GM10266 (cell line): ENCODE measurements around the gene NPHS1.

Source experiments
- DNase-seq: peaks from one replicate; pipeline ENCODE4 v3.0.0; 2012; ENCODE audit errors: extremely low spot score
- TF ChIP-seq, protein P1 (sequence below): IDR thresholded peaks from 2 replicates; pipeline ENCODE4 v1.5.1; 2012; ENCODE audit warnings: mild to moderate bottlenecking, low read depth; ENCODE audit not compliant: control insufficient read depth, insufficient read depth; ENCODE audit errors: missing control alignments

The NPHS1 gene

DNA sequence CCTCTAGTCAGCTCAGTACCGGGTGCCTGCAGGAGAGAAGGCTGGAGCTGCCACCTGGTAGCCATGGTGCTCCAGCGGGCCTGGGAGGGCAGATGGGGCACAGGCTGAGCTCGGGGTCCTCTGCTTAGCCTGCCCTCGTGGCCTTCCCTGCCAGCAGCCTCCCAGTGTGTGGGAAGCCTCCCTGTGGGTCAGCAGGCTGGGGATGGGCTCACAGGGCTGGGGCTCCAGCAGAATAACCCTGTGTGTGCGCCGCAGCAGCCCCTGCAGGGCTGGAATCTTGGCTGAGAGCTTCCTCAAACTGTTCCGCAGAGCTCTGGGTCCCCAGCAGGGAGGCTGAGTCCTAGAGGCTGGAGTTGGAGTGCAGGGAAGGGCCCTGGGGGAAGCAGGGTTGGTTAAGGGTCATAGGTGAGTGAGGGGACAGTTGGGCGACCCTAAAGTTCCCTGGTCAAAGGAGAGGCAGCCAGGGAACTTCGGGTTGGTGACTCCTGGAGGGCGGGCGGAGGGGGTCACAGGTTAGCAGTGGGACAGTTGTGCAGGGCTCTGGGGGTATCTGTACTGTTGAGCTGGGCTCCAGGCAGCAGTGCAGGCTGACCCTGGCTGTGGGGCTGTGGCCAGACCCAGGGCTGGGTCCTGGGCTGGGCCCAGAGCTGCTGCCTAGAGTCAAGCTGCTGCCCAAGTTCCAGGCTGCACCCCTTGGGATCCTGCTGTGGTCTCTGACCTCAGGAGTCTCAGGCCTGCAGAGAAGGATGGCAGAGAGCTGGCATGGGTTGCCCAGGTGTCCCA lies 62.9 kb downstream of the NPHS1 start:
- TF ChIP-seq, protein P1, sequence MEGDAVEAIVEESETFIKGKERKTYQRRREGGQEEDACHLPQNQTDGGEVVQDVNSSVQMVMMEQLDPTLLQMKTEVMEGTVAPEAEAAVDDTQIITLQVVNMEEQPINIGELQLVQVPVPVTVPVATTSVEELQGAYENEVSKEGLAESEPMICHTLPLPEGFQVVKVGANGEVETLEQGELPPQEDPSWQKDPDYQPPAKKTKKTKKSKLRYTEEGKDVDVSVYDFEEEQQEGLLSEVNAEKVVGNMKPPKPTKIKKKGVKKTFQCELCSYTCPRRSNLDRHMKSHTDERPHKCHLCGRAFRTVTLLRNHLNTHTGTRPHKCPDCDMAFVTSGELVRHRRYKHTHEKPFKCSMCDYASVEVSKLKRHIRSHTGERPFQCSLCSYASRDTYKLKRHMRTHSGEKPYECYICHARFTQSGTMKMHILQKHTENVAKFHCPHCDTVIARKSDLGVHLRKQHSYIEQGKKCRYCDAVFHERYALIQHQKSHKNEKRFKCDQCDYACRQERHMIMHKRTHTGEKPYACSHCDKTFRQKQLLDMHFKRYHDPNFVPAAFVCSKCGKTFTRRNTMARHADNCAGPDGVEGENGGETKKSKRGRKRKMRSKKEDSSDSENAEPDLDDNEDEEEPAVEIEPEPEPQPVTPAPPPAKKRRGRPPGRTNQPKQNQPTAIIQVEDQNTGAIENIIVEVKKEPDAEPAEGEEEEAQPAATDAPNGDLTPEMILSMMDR = no peak
- DNase-seq = no peak

DNA sequence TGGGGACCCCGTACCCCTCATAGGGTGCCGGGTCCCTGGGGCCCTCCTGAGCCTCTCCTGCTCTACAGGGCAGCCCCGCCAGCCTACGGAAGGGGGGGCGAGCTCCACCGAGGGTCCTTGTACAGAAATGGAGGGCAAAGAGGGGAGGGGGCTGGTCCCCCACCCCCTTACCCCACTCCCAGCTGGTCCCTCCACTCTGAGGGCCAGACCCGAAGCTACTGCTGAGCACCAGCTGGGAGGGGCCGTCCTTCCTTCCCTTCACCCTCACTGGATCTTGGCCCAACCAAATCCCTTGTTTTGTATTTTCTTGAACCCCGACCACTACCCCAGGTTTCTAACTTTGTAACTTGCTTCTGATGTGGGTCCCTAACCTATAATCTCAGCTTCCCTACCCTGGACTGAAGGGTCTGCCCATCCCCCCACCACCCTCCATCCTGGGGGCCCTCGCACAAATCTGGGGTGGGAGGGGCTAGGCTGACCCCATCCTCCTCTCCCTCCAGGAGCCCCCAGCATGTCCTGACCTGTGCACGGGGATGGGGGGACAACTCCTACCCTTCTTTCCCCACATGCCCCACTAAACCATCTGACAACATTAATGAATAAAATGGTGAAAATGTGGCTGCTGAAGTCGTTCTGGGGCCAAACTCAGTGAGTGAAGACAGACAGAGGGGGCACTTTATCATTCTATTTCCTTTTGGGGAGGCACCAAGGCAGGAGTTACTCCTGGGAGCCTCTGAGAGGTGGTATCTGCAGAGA lies 63.9 kb downstream of the NPHS1 start:
- TF ChIP-seq, protein P1 = no peak
- DNase-seq = no peak

DNA sequence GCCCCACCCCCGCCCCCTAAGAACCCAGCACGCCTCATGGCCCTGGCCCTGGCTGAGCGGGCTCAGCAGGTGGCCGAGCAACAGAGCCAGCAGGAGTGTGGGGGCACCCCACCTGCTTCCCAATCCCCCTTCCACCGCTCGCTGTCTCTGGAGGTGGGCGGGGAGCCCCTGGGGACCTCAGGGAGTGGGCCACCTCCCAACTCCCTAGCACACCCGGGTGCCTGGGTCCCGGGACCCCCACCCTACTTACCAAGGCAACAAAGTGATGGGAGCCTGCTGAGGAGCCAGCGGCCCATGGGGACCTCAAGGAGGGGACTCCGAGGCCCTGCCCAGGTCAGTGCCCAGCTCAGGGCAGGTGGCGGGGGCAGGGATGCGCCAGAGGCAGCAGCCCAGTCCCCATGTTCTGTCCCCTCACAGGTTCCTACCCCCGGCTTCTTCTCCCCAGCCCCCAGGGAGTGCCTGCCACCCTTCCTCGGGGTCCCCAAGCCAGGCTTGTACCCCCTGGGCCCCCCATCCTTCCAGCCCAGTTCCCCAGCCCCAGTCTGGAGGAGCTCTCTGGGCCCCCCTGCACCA lies 65.0 kb downstream of the NPHS1 start:
- TF ChIP-seq, protein P1 = no peak
- no peak for DNase-seq

DNA sequence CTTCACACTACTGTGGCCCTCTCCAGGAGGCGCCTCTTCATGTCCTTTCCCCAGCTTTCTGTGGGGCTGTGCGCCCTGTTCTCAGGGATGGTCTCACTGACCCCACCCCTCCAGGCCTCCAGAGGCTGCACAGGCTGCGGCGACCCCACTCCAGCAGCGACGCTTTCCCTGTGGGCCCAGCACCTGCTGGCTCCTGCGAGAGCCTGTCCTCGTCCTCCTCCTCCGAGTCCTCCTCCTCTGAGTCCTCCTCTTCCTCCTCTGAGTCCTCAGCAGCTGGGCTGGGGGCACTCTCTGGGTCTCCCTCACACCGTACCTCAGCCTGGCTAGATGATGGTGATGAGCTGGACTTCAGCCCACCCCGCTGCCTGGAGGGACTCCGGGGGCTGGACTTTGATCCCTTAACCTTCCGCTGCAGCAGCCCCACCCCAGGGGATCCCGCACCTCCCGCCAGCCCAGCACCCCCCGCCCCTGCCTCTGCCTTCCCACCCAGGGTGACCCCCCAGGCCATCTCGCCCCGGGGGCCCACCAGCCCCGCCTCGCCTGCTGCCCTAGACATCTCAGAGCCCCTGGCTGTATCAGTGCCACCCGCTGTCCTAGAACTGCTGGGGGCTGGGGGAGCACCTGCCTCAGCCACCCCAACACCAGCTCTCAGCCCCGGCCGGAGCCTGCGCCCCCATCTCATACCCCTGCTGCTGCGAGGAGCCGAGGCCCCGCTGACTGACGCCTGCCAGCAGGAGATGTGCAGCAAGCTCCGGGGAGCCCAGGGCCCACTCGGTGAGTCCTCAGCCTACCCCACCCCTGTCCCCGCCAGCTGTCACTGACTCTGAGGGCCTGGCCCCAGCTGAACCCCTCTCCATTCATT lies 65.8 kb downstream of the NPHS1 start:
- TF ChIP-seq, protein P1 = no peak
- DNase-seq = no peak

DNA sequence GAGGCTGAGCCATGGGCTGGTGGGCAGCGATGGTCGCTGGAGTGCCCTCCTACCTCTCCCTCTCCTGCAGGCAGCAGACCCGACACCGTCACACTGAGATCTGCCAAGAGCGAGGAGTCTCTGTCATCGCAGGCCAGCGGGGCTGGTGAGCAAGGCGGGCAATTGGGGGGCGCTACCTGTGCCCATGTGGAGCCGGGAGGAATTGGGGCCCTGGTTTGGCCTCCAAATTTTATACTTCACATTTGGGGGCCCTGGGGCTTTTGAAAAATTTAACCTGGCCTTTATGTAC lies 67.0 kb downstream of the NPHS1 start:
- TF ChIP-seq, protein P1 = no peak
- no peak for DNase-seq

DNA sequence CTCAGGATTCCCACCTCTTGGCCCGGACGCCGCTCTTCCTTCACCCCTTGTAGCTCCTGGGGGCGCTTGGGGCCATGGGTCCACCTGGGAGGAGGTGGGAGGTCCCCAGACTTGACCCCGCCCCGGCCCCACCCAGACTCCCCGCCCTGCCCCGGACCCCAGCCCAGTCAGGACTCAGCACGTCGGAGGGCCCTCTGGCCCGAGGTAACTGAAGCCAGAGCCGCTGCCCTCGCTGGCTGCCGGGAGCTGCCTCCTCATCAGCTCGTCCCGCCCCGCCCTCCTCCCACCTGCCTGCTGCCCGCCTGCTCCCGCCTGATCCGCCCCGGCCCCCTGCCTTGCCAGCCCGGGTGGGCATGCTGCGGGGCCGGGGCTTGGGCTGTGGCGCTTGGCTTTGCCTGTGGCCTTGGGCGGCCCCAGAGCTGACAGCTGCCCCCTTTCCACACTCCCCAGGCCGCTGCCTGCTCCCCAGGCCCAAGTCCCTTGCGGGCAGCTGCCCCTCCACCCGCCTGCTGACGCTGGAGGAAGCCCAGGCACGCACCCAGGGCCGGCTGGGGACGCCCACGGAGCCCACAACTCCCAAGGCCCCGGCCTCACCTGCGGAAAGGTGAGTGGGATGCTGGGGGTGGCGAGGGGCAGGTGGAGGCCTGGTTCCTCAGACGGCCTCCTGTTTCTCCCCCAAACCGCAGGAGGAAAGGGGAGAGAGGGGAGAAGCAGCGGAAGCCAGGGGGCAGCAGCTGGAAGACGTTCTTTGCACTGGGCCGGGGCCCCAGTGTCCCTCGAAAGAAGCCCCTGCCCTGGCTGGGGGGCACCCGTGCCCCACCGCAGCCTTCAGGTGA lies 67.6 kb downstream of the NPHS1 start:
- TF ChIP-seq, protein P1 = no peak
- no peak for DNase-seq
